Hematopoietic multipotent progenitor cell treated with erythropoietin and hydrocortisone succinate and interleukin-3 and kit ligand, for 15 days (in vitro differentiated cells): ENCODE measurements around the gene HOXD3.

Source experiments
- DNase-seq: peaks from one replicate; pipeline ENCODE4 v3.0.0-alpha.2; 2015; ENCODE audit warnings: low spot score

HOXD3 gene

DNA sequence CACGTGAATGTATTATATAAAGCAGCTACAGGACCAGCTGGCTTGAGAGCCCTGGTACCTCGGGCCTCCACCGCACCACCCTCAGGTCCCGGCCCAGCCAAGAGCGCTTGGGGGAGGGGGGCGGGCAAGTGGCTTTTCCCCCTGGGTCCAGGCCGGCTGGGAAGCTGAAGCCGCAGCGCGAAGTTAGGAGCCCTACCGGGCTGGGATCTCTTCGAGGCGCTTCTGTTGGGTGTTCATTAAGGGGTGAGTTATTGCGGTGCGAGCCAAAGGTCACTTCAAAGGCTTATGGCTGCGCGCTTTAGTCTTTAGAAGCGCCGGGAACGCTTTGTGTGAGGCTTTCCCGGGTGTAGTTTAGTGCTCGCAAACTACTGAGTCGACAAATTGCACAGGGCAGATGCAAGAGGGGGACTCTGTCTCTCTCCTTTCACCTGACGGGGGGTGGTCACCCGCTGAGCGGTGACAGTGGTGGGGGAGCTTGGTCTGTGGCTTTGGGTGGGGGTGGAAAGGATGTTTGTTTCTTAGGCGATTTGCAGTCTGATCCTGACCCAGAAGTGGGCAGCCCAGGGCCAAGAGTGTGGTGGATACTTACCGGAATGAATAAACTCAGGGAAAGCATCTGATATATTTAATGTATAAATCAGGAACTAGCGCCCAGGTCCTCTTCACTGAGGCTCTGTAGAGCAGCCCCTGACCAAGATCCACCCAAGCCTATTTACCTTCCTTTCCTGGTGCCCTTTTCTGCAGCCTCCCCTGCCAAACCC is 6.0 kb downstream of the HOXD3 start:
- DNase-seq: no peak

DNA sequence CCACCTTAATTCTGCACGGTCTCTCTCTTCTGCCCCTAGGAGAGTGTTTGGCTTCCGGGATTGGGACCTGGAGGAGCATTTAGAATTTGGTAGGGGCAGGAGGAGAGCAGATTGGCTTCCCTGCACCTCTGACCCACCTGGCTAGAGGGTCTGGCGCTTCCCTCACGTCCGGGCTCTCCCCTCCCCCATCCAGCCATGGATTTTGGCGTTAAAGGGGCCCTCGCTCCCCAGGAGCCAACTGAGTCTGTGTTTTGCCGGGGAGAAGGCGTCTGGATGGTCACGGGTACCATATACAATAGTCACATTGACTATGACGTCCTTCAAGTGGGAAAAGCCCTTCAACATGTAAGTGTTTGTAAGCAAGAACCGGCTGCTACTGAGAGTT is 6.6 kb downstream of the HOXD3 start:
- DNase-seq: no peak

DNA sequence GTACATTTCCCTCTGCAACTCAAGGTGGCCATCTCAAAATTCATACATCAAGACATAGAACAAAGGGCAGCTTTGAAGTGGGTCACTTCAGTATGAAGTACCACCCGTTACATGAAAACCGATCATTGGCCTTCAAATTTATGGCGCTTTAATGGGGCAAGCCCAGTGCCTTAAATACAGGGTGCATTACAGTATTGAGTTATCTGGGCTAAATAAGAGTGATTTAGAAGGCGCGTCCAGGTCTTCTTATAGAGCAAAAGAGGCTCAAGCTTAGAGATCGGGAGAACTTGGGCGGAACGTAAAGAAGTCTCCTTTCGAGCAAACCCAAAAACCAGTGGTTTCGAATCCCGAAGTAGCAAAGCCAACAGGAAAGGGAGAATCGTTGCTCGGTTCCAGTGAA is 7.1 kb downstream of the HOXD3 start:
- DNase-seq: no peak

DNA sequence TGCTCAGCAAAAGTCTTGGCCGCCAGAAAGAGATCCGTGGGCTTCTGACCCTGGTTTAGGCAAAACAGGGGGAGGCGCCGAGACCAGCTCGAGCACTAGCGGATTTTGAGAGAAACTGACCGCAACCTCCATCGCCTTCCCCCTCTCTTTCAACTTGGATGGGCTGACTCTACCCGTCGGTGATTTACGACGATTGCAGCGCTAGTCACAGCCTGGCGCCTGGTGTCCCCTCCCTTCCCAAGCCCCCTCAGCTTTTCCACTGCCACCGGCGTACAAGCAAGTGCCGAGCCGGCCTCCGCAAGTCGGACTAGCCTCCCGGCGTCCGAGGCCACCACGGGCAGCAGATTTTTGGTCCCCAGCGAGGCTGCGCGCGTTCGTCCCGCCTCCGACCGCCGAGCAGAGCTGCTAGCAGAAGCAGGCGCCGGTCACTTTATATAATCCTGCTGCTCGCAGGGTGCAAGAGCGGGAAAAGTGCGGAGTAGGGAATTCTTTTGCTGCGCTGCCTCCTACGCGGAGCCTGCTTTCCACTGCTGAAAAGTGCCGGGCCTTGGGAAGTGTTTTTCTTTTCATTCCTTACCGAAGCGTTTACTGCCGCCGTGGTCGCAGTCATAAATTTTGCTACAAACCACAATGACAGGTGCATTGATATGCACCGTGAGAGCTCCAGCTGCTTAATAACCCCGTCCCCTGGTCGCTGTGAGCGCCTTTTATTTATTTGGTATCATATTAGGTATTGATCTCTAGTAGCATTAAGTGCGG is 7.7 kb downstream of the HOXD3 start:
- no peak for DNase-seq

DNA sequence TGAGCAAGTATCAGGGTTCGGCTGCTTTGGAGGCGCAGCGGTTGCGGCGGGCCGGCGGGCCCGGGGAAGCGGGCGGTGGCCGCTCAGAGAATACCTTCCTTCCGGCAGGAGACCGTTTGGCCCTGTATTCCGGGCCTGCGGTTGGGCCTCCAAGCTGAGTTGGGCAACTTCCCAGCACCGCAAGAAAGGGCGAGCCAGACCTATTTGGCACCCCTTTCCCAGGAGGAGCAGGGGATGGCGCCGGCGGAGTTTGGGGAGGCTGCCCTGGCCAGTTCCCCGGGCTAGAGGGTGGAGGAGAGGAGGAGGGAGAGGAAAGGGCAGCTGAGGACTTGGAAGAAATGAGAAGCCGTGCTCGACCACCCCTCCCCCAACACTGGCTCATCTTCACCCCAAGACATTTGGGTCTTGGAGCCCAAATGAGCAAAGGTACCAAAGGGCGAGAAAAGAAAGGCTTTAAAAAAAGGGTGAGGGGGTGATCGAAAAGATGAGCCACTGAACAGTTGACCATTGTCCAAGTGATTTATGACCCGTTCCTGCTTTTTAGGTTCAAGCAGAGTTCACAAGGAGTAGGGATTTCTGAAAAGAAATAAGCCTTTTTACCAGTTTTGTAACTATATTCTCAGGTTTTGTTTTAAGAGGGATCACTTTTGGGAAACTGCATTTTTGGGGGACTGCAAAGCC is 8.4 kb downstream of the HOXD3 start:
- DNase-seq: no peak

DNA sequence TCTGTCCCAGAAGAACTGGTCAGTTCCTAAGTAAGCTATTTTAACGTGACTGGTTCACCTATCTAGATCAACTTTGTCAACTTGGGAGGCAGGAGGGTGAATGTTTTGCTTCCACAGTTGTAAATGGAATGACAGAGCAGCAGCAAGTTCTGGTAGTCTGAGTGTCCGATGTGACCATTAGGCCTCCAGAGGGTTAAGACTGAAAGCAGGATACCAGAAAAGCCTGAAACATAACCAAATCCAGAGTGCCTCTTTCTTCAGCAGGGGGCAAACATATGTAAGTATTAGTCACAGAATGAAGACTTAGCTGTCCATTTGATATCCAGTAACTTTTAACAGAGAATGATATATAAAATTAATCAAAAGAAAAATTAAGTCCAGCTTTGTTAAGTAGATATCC is 9.2 kb downstream of the HOXD3 start:
- DNase-seq: no peak

DNA sequence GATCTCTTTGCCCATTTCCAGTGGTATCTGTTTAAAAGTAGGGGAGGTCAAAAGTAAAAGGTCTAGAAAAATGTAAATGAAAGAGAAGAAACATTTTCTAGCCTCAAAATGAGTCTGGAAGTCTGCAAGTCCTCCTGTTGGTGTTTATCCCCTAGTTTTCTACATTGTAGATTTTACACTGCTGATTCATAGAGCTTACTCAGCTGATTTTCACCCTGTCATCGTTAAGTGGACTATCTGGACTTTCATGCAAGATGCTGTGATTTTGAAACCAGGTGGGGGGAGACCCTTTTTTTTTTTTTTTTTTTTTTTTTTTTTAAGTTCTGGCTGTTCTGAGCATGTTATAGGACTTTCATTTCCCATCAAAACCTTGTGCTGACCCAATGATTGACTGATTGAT is 10.3 kb downstream of the HOXD3 start:
- DNase-seq: no peak

DNA sequence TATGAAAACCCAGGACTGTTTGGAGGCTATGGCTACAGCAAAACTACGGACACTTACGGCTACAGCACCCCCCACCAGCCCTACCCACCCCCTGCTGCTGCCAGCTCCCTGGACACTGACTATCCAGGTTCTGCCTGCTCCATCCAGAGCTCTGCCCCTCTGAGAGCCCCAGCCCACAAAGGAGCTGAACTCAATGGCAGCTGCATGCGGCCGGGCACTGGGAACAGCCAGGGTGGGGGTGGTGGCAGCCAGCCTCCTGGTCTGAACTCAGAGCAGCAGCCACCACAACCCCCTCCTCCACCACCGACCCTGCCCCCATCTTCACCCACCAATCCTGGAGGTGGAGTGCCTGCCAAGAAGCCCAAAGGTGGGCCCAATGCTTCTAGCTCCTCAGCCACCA is 12.1 kb downstream of the HOXD3 start:
- no peak for DNase-seq

DNA sequence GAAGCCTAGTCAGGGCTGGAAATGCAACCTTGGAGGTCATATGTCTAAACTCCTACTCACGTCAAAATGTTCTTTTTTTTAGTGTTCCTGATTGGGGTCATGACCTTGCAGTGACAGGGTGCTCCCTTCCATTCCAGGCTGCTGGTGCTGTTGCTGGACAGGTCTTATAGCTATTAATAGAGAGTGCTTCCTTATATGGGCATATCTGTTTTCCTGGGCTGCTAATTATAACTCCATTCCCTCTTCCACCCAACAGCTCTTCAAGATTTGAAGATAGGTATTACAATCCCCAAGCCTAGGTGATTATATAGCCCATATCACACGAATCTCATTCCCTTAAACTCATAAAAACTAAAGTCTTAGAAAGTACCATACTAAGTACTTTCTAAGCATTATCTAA is 12.6 kb downstream of the HOXD3 start:
- DNase-seq: no peak

DNA sequence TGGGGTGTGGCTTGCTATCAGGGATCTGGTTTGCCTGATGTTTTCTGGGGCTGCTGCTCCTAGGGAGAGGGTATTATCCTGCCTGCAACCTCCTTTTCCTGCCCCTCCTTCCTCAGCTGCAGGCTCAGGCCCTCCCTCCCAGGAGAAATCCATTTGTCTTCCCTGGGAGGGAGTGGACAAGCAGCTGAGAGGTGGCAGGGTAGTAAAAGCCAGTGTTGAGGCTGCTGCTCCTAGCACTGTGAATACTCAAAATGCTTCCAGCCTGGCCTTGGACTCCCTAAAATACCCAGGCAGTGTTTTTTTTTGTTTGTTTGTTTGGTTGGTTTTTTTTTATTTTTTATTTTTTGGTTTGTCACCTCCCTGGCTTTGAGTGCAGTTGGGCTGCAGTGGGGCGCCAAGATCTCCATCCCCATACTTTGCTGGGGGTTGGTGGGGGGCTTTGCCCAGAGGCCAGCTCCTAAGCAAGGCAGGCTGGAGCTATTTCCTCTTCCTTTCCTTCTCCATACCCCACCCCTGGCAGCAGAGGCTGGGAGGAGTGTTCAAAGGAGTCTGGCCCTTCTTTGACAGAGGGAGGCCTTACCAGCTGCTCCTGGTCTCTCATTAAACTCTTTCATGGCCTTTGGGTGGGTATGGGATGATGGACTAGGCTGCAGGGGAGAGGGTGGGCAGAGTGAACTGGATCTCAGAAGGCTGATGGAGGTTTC is 13.6 kb downstream of the HOXD3 start:
- DNase-seq: no peak

DNA sequence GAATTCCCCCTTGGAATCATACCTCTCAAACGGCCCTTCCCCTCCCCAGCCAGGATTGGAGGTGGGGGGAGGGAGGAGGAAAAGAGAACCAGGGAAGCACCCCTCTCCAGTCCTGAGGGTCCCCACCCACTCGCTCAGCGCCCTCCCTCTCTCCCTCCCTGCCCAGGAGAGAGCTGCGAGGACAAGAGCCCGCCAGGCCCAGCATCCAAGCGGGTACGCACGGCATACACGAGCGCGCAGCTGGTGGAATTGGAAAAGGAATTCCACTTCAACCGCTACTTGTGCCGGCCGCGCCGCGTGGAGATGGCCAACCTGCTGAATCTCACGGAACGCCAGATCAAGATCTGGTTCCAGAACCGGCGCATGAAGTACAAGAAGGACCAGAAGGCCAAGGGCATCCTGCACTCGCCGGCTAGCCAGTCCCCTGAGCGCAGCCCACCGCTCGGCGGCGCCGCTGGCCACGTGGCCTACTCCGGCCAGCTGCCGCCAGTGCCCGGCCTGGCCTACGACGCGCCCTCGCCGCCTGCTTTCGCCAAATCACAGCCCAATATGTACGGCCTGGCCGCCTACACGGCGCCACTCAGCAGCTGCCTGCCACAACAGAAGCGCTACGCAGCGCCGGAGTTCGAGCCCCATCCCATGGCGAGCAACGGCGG is 14.4 kb downstream of the HOXD3 start:
- DNase-seq: no peak

DNA sequence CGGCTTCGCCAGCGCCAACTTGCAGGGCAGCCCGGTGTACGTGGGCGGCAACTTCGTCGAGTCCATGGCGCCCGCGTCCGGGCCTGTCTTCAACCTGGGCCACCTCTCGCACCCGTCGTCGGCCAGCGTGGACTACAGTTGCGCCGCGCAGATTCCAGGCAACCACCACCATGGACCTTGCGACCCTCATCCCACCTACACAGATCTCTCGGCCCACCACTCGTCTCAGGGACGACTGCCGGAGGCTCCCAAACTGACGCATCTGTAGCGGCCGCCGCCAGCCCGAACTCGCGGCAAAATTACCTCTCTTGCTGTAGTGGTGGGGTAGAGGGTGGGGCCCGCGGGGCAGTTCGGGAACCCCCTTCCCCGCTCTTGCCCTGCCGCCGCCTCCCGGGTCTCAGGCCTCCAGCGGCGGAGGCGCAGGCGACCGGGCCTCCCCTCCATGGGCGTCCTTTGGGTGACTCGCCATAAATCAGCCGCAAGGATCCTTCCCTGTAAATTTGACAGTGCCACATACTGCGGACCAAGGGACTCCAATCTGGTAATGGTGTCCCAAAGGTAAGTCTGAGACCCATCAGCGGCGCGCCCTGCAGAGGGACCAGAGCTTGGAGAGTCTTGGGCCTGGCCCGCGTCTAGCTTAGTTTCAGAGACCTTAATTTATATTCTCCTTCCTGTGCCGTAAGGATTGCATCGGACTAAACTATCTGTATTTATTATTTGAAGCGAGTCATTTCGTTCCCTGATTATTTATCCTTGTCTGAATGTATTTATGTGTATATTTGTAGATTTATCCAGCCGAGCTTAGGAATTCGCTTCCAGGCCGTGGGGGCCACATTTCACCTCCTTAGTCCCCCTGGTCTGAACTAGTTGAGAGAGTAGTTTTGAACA is 15.1 kb downstream of the HOXD3 start:
- DNase-seq: no peak

DNA sequence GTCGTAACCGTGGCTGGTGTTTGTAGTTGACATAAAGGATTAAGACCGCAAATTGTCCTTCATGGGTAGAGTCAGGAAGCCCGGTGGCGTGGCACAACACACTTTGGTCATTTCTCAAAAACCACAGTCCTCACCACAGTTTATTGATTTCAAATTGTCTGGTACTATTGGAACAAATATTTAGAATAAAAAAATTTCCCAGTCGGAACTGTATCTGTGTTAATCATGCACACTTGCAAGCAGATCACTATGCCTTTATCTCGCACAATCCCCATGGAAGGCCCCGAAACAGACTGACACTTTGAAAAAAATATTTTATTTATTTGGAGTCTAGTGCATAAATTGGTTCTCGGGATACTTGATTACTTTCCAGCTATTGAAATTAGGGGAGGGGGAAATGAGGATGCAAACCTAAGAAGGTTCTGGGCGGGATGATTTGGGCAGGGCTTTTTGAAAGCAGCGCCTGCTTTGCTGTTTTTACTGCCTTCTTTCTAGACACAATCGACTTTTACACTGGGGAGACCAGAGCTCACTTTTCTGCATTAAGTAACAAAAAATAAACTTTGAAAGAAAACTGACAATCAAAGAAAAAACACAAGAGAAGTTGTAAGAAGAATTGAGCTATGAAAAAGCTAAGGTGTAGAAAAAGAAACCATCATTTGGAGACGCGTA is 15.9 kb downstream of the HOXD3 start:
- DNase-seq: no peak

DNA sequence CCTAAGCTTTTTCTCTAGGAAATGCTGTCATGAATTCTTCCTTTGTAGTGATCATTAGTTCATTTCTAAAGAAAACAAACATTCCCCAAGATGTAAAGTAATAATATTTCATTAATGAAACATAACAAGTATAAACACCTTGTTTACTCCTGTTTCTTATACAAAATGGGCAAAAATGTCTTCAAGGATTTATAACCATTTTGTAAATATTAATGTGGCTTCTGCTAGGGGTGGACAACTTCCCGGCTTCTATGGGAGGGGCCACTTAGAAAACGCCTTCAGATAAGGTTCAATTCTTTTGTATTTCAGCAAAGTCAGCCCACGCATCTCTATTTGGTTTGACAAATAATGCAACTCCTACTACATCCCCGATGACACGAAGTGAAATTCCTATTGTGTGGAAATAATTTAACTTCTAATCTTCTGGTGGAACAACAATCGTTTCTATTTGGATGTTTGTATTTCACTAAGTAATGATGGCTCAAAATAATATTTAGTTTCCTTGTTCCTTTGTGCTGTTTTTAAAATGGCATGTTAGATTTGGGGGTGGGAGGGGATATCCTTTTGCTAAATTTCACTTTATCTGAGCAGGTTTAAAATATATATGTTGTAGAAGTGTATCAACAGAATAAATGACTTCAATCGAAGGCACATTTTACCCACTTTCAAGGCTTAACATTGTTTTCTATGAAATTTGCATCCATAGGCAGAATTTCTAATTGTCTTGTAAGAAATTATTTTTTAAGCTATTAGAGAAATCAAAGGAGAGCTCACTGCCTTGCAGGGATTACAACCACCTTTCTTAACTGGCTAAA is 16.7 kb downstream of the HOXD3 start:
- no peak for DNase-seq

DNA sequence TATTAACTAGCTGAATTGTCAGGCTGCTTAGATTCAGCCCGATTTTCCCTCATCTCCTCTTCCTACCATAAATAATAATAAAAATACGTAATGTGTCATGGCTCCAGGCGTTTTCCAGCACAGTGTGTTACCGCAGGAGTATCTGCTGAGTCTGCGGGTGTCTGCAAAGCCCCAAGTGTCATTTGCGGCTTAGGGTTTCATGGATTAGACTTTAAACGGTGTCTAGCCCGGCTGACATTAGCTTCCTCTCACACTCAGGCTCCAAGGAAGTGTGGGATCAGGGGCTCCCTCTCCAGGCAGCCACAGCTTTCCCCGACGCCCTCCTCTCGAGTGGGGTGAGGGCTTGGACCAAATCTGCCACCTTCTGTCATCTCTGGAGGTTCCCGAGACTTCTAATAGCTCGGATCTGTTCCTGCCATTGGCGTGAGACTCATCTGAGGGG is 17.3 kb downstream of the HOXD3 start:
- no peak for DNase-seq

DNA sequence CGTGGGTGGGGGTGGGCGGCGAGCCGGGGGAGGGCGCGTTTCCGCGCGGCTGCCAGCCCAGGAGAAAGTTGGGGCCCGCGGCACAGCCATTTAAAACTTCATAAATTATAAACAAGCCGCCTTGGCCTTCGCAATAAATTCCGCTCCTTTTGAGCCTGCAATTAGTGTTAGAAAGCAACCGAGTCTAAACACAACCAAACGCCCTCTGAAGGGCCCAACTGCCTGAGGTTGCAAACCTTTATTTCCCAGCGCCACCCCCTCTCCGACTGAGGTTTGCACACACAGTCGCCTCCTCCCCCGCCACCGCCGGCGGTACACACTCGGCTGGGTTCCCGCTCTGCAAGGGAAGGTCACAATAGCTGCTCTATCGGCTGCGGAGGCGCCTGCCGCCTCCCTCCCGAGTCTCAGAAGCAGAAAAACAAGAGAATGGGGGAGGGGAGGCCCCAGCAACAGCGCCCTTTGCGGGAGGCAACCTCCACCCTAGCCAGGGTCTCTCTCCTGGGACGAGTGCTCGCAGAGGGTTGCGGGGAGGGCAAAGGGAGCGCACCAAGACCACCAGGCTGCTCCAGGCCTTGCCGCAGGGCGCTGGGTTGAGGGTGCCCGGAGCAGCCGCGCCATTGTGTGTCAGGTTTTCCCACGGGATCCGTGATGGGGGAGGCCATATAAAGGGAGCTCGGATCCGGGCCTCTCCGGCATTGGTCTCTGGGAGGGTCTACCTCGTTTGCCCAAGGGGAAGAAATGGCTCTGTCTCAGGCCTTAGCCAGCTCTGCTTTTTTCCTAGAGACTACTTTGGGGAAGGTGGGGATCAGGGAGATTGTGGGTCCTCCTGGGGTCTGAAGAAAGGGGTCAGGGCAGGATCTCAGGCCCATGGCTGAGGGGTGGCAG is 18.0 kb downstream of the HOXD3 start:
- DNase-seq: no peak

DNA sequence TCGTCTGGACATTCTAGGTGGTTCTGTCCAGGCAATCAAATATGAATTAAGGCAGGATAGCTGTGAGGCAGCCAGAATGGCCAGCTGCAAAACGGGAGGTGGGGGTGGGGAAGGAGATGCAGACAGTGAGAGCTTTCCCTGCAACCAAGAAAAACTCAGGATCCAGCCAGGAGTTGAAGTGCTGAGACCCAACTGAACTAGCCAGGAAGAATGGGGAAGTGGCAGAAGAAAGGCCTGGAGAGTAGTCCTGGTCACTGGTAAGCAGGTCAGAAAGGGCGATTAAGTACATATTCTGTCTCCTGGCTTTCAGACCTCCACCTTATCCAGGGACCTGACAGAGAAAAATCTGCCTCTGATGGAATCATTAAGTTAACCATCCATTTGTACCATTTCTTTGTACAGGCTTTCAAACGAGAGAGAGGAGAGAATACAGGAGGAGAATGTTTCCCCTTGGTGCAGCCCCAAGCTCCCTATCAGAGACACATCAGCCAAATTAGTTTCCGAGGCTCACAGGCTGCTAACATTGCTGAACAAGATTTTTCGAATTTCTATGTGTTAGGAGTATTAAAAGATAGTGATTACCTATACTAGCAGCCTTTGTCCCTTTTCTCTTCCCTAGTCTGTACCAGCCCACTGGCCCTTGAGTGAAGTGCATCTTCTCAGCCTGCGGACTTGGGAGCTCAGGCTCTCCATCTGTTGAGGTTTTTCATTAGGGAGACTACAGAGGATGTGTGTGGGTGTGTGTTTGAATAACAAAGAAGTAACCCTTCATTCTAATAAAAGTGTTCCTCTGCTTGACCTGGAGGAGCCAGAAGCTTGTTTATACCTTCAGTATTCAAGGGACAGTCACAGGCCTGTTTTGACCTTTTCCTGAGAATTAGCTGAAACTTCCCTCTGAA is 18.9 kb downstream of the HOXD3 start:
- DNase-seq: no peak
